HG03575 (cell line): ENCODE results near the gene LDLRAD4.
A peak's percentile ranks its signal among the peaks of the same experiment; 100 is the strongest.

ENCODE experiments used
- ATAC-seq: cut with Tn5 transposase; IDR thresholded peaks from one replicate; pipeline ENCODE4 v1.9.1; 2021; ENCODE audit not compliant: unreplicated experiment, insufficient number of reproducible peaks, low FRiP score; ENCODE audit errors: extremely low read depth

The LDLRAD4 gene

DNA sequence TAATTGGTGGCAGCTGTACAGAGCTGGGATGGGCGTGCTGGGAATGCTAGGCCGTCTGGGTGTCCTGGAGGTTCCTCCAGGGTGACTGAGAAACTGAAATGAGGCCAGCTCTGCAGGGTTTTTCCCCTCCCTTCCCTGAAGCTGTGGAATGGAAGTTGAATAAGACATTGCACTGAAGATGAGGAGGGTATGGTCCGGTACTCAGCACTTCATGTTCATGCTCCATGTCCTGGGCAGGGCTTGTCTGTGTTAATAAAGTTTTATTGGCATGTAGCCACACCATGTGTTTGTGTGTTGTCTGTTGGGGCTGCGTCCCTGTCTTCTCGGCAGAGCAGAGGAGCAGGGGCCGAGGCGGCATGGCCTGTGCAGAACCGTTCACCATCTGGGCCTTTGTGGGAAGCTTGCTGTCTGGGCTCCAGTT is 154.0 kb downstream of the LDLRAD4 start:
- ATAC-seq: no peak

GRCh38 chr18:13374096-13374467 is 155.5 kb downstream of the LDLRAD4 start:
- ATAC-seq: no peak

- no peak for ATAC-seq
Measured at GRCh38 chr18:13374468-13375301, 156.1 kb downstream of the LDLRAD4 start.

- peak; percentile 50 for ATAC-seq
Measured at GRCh38 chr18:13375302-13376255, 157.0 kb downstream of the LDLRAD4 start.

- no peak for ATAC-seq
Measured at GRCh38 chr18:13376298-13376840, 157.8 kb downstream of the LDLRAD4 start.

DNA sequence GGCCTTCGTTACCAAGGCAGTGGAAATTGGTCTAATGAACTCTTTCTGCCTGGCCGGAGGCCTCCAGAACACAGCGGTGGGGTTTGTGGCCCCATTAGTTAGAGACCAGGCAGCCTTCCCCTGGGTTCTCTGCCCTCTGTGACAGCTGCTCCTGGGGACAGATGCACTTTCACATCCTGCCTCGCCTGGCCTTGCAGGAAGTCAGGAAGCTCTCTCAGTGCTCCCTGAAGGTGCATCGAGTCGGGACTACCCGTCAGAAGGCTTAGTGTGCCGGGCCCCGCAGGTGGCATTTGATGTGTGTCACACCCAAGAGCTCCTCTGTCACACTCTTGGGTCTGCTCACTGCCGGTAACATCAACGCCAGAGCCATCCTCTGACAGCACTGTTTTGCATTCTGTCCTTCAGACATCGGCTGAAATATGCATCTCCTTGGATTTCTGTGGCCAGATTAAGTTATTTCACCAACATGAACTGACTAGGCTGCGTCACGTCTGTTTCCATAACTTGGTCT is 158.3 kb downstream of the LDLRAD4 start:
- ATAC-seq: no peak

- no peak for ATAC-seq
Measured at GRCh38 chr18:13377496-13377895, 158.9 kb downstream of the LDLRAD4 start.

DNA sequence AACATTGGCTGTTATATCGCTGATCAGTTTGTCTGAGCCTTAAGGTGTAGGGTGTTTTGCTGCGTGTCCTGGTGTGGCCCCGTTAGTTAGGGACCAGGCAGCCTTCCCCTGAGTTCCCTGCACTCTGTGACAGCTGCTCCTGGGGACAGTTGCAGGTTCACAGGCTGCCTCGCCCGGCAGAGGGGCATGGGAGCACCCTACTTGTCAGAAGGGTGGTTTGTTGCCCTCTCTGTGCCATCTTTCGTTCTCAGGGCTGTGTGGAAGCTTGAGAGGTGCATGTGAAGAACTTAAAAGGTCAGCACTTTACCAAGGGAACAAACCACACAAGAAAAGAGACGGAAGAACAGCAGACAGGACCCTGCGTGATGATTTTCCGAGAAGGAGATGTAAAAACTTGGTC is 159.6 kb downstream of the LDLRAD4 start:
- no peak for ATAC-seq

DNA sequence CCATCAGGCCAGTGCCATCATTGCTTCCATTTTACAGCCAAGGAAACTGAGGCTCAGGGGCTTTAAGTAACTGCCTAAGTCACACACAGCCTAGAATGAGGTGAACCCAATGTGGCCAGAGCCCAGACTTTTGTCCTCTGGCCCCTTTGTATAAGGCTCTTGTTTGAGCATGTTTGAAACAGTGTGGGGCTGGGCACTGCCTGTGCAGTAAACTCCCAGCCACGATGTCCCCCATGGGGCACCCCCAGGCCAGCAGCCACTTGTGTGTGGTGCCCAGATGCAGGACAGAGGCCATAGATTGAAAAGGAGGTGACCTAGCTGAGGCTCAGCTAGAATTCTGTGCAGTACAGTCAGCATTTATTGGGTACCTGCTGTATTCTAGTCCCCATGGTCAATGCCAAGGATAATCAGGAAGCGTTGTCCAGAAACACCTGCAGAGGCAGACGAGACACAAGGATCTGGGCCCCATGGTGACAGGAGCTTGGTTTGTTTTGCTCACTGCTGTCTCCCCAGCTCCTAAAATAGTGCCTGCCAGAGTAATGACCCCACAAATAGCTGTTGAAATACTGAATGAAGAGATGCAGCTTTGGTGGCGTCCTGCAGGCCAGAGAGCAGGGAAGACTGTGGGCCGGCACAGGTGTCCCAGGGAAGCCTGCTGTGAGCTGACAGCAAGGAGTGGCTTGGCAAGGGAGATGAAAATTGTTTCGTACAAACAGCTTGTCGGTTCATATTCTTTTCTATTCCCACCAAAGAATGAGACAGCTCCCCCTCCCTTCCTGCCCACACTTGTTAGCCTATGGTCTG is 160.7 kb downstream of the LDLRAD4 start:
- no peak for ATAC-seq

DNA sequence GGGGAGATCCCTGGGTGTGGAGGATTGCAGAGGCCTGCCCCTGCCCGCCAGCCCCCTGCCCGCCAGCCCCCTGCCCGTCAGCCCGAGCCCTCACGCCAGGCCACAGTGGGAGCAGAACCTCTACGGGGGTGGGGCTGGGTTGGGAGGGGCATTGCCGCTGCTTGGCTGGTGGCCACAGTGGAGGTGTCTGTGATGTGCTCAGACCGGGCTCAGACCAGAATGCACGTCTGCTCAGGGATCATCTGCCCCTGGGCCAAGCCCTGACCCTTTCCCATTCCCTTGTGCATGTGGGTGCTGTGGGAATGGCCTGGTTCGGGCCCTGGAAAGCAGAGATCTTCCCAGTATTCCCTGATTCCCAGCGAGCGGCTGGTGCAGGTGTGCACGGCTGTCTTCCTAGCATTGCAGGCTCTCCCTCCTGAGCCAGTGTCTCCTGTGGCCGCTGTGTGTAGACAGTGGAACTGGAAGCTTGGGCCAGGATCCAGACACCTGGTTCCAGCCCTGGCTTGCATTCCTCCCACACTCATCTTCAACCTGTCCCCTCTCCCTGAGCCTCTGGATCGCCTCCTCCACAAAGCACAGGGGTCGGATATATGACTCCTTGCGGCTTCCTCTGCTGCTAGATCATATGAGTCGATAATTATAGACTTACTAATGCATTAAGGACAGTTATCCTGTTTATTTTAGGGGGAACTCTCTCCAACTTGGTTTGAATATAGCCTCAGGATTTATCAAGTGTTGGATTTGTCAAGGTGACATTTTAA is 161.6 kb downstream of the LDLRAD4 start:
- ATAC-seq: no peak

- ATAC-seq: no peak
Measured at GRCh38 chr18:13380691-13381070, 162.1 kb downstream of the LDLRAD4 start.

GRCh38 chr18:13381331-13381730 is 162.8 kb downstream of the LDLRAD4 start:
- no peak for ATAC-seq

DNA sequence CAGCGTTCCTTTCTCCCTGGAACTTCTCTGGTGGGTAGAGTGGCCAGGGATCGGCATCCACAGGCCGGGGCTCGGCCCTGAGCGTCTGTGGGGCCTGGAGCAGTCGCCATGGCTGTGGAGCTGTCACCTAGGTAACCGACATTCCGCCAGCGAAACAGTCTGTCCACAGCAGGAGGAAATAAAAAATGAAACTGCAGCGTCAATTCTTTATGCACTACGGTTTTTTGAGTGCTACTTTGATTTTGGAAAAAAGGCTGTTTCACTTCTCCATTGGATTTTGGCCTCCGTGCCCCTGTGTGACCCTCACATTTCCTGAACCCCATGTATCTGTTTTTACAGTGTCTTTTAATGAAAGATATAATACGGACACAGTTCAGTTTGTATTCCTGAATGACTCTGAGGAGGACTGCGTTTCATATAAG is 163.4 kb downstream of the LDLRAD4 start:
- ATAC-seq: no peak

DNA sequence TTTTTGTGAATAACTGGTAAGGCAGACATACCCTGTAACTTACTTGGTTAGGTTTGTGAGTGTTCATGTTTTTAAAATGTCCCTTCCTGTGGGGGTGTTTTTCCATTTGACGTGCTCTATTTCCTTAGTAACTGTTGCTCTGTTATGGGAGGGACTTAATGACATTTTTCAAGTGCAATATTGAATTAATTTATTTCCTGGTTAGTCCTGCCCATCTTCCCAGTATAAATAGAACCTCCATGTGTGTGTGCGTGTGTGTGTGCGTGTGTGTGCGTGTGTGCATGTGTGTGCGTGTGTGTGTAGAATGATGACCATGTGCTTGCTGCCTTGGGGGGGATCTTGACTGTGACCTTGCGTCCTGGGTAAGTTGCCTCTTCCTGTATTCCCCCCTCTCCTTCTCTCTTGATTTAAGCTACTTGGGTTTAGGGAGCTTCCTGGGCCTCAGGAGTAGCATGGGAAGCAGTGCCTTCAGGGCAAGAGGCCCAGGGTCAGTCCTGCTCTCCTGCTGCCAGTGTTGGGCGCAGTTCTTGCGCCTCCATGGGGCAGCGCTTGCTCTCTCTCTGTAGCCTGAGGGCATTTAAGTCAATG is 163.9 kb downstream of the LDLRAD4 start:
- ATAC-seq: no peak

GRCh38 chr18:13382954-13383827 is 164.6 kb downstream of the LDLRAD4 start:
- ATAC-seq: no peak

DNA sequence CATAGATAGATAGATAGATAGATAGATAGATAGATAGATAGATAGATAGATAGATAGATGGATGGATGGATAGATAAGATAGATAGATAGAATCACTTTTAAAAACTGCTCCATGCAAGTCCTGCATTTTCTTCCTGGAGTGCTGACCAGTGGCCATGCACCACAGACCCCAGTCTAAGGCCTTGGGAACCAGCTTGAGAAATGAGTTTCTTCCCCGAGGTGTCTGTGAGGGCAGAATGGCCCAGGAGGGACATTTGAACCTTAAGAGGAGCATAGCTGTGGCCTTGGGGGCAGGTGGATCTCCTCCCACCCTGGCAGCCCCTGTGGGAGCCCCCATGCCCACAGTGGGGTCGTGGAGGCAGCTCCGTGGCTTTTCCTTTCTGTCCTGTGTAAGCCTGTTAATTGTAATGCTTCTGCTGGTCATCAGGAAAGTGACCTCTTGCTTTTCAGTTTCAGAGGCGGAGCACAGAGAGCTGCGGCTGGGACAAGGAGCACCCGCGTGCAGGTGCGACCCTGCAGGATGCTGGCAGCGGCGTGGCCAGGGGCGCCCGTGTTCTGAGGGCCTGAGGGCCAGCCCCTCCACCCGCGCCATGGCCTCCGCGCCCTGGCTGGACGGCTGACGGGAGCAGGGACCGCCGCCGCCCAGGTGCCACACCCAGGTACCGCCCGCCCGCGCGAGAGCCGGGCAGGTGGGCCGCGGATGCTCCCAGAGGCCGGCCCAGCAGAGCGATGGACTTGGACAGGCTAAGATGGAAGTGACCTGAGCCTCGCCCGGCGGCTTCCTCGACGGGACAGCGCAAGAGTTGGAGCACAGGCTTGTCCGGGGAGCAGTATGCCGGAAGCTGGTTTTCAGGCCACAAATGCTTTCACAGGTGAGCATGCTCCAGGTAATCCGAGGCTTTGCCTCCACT is 168.6 kb downstream of the LDLRAD4 start:
- no peak for ATAC-seq
